HL-60 (cell line): ENCODE measurements around the gene SDK1.

Source experiments
- DNase-seq, 2 experiments: peaks; one replicate each; pipeline ENCODE4 v3.0.0-alpha.2; 2010 to 2020; ENCODE audit warnings: low read depth in 1 of 2, low spot score in 1 of 2
- H3K27ac ChIP-seq: fragments of 250-450 bp; sonication (Bioruptor Pico); replicated peaks from 2 replicates; pipeline ENCODE4 v1.5.1; 2020; ENCODE audit warnings: mild to moderate bottlenecking, moderate library complexity
- H3K27me3 ChIP-seq: fragments of 250-450 bp; sonication (Bioruptor Pico); 2 replicates; pipeline ENCODE4 v1.5.1; 2021; ENCODE audit warnings: mild to moderate bottlenecking, moderate library complexity; ENCODE audit not compliant: insufficient read depth, poor library complexity, severe bottlenecking
- H3K4me3 ChIP-seq: replicated peaks from 2 replicates; pipeline ENCODE4 v1.5.1; 2011; ENCODE audit warnings: mild to moderate bottlenecking, control low read depth, low read length; ENCODE audit not compliant: insufficient read depth
- CTCF ChIP-seq: IDR thresholded peaks from one replicate; pipeline ENCODE4 v1.5.1; 2011; ENCODE audit warnings: low read length, control low read depth, inconsistent platforms; ENCODE audit not compliant: insufficient read depth
- GABPA ChIP-seq: IDR thresholded peaks from 2 replicates; pipeline ENCODE4 v1.6.1; 2012; ENCODE audit warnings: low read depth
- POLR2AphosphoS5 ChIP-seq: IDR thresholded peaks from 2 replicates; pipeline ENCODE4 v1.6.1; 2012; ENCODE audit warnings: low read depth
- SPI1 ChIP-seq: IDR thresholded peaks from 2 replicates; pipeline ENCODE4 v1.6.1; 2012; ENCODE audit warnings: low read depth, mild to moderate bottlenecking, borderline replicate concordance
- TF ChIP-seq, protein P1 (sequence below): IDR thresholded peaks from 2 replicates; pipeline ENCODE4 v1.6.1; 2012; ENCODE audit warnings: low read depth; ENCODE audit not compliant: insufficient replicate concordance

SDK1 gene

DNA sequence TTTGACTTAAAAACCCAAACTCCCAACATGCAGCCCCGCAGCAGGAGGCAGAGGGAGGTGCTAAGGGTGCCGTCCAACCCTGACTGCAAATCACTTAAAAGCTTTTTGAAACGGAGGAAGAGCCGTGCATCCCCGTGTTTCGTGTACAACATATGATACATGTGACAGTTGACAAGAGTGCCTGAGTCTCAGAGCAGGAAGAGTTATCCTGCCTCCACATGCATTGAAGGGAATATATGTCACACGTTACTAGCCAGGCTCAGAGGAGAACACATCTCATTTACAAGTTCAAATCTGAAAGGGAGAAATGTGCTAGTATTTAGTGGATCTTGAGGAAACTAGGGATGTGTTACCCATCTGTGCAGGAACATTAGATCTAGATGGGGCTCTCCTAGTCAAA is 69.9 kb downstream of the SDK1 start:
- Histone ChIP-seq H3K27me3 (peaks cover 4% of the 10 kb centered on the region), H3K27ac (no peak overlapping the region), H3K4me3 (no peak overlapping the region)
- DNase-seq: no peak
- TF ChIP-seq SPI1: no peak
- TF ChIP-seq POLR2AphosphoS5: no peak
- no peak for TF ChIP-seq CTCF
- TF ChIP-seq, protein P1, sequence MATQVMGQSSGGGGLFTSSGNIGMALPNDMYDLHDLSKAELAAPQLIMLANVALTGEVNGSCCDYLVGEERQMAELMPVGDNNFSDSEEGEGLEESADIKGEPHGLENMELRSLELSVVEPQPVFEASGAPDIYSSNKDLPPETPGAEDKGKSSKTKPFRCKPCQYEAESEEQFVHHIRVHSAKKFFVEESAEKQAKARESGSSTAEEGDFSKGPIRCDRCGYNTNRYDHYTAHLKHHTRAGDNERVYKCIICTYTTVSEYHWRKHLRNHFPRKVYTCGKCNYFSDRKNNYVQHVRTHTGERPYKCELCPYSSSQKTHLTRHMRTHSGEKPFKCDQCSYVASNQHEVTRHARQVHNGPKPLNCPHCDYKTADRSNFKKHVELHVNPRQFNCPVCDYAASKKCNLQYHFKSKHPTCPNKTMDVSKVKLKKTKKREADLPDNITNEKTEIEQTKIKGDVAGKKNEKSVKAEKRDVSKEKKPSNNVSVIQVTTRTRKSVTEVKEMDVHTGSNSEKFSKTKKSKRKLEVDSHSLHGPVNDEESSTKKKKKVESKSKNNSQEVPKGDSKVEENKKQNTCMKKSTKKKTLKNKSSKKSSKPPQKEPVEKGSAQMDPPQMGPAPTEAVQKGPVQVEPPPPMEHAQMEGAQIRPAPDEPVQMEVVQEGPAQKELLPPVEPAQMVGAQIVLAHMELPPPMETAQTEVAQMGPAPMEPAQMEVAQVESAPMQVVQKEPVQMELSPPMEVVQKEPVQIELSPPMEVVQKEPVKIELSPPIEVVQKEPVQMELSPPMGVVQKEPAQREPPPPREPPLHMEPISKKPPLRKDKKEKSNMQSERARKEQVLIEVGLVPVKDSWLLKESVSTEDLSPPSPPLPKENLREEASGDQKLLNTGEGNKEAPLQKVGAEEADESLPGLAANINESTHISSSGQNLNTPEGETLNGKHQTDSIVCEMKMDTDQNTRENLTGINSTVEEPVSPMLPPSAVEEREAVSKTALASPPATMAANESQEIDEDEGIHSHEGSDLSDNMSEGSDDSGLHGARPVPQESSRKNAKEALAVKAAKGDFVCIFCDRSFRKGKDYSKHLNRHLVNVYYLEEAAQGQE: no peak
- TF ChIP-seq GABPA: no peak

DNA sequence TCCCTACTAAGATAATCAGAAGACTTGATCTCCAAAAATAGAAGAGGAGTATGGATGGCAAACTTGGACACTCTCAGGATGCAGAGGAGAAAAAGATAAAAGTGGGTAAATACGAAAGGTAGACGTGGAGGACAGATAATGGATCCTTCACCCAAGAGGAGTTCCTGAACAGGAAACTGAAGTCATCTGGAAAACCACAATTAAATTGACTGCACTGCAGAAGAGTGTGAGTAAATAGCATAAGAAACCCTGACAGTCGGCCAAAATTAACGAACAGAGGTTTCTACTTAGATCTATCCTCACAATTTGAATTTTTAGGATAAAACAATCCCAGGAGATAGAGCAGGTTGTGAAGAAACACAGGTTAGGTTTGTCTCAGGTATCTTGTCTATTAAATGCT is 70.5 kb downstream of the SDK1 start:
- no peak overlapping the region for H3K27ac ChIP-seq
- TF ChIP-seq POLR2AphosphoS5 (no peak), SPI1 (no peak), GABPA (no peak), CTCF (no peak)
- TF ChIP-seq, protein P1: no peak
- H3K27me3 ChIP-seq: peaks cover 2% of the 10 kb centered on the region
- DNase-seq: no peak
- no peak overlapping the region for H3K4me3 ChIP-seq

GRCh38 chr7:3374239-3374638 is 73.2 kb downstream of the SDK1 start:
- DNase-seq: no peak
- no peak overlapping the region for H3K4me3 ChIP-seq
- no peaks in the 10 kb centered on the region for H3K27me3 ChIP-seq
- no peak overlapping the region for H3K27ac ChIP-seq
- TF ChIP-seq SPI1 (no peak), POLR2AphosphoS5 (no peak), CTCF (no peak)

DNA sequence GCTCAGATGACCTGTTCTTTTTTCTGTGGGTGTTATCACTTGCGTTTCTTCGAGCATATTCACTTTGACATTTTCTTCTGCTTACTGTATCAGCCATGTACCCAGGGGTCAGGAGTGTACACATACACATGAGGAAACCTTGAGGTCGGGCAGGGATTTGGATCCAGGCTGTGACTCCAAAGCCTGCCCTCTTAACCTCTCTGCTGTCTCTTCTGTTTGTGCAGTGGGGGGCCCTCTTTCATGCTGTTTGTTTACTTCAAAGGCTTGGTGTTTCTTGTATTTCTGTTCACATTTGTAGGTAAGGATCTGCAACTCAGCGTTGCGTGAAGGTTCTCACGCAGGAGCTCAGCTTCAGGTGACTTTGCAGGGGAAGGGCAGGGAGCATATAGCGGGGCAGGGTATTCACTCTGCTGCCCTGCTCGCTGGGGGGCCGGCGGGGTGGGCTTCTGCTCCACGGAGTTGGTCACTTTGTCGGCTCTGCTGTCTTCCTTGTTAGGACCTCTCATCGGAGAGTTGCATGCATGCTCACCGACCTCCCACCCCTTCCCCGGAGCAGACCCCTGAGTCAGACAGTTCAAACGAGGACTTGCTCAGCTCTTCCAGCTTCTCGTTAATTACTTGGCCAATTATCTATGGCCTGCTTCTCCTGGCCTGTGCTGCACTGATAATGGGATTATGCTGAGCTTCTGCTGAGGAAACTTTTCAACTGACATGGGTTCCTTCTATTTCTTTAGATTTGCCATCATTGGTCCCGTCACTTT is 77.5 kb downstream of the SDK1 start:
- Histone ChIP-seq H3K27ac (no peak overlapping the region), H3K4me3 (no peak overlapping the region), H3K27me3 (no peaks in the 10 kb centered on the region)
- no peak for DNase-seq
- TF ChIP-seq SPI1: no peak
- TF ChIP-seq, protein P1: no peak
- TF ChIP-seq POLR2AphosphoS5: no peak
- TF ChIP-seq CTCF: no peak
- TF ChIP-seq GABPA: no peak
